ENCODE data around the gene FAM234B. TPM values are rescaled to one million over a fixed set of nuclear protein-coding genes. Genes with fewer than 3 reads are reported as not detected.

Gene FAM234B
- 6.6 TPM for total RNA-seq

- DNase-seq (ENCODE audit: low spot score): peak; percentile 72
These were observed at the start of gene FAM234B for GRCh38 chr12:13044002-13044905. Gene FAM234B, plus strand, starts transcription at chr12:13044381. Its CDS starts 23 bp downstream, at chr12:13044404.

- DNase-seq (ENCODE audit: low spot score): no peak
These were observed 49.1 kb upstream of the FAM234B start for GRCh38 chr12:12995088-12995487.

- no peak for DNase-seq (ENCODE audit: low spot score)
These were observed 48.0 kb upstream of the FAM234B start for GRCh38 chr12:12996209-12996608.

- no peak for DNase-seq (ENCODE audit: low spot score)
These were observed 47.0 kb upstream of the FAM234B start for GRCh38 chr12:12997156-12997555.

GRCh38 chr12:12997734-12998133 lies 46.4 kb upstream of the FAM234B start:
- DNase-seq (ENCODE audit: low spot score): no peak

- no peak for DNase-seq (ENCODE audit: low spot score)
These were observed 45.9 kb upstream of the FAM234B start for GRCh38 chr12:12998248-12998647.

GRCh38 chr12:12999271-12999958 lies 44.8 kb upstream of the FAM234B start:
- peak; percentile 22 for DNase-seq (ENCODE audit: low spot score)

- DNase-seq (ENCODE audit: low spot score): peak; percentile 95
These were observed 44.1 kb upstream of the FAM234B start, which contains the start of gene HEBP1 for GRCh38 chr12:12999959-13000615. Gene HEBP1, minus strand, starts transcription at chr12:13000265. Its CDS starts 151 bp downstream, at chr12:13000114.

GRCh38 chr12:13000616-13000924 lies 43.6 kb upstream of the FAM234B start:
- no peak for DNase-seq (ENCODE audit: low spot score)

GRCh38 chr12:13000925-13001774 lies 43.0 kb upstream of the FAM234B start:
- DNase-seq (ENCODE audit: low spot score): peak; percentile 26

- DNase-seq (ENCODE audit: low spot score): no peak
These were observed 42.5 kb upstream of the FAM234B start for GRCh38 chr12:13001775-13002040.

GRCh38 chr12:13002301-13003097 lies 41.7 kb upstream of the FAM234B start:
- no peak for DNase-seq (ENCODE audit: low spot score)

GRCh38 chr12:13004361-13004760 lies 39.8 kb upstream of the FAM234B start:
- DNase-seq (ENCODE audit: low spot score): no peak

- DNase-seq (ENCODE audit: low spot score): no peak
These were observed 39.2 kb upstream of the FAM234B start for GRCh38 chr12:13004986-13005385.

GRCh38 chr12:13005649-13006048 lies 38.5 kb upstream of the FAM234B start:
- peak; percentile 82 for DNase-seq (ENCODE audit: low spot score)

- DNase-seq (ENCODE audit: low spot score): no peak
These were observed 36.5 kb upstream of the FAM234B start for GRCh38 chr12:13007496-13008233.

- DNase-seq (ENCODE audit: low spot score): no peak
These were observed 35.3 kb upstream of the FAM234B start for GRCh38 chr12:13008741-13009380.

- DNase-seq (ENCODE audit: low spot score): no peak
These were observed 33.1 kb upstream of the FAM234B start for GRCh38 chr12:13011098-13011497.

- no peak for DNase-seq (ENCODE audit: low spot score)
These were observed 21.3 kb upstream of the FAM234B start for GRCh38 chr12:13022851-13023271.

All from mucosa of gallbladder (tissue), 1 donor.